GM19468 (cell line): ENCODE measurements around the gene GABPA.

Experiments used
- ATAC-seq: cut with Tn5 transposase; IDR thresholded peaks from one replicate; pipeline ENCODE4 v1.9.1; 2021; ENCODE audit warnings: mild to moderate bottlenecking, moderate library complexity, moderate number of reproducible peaks; ENCODE audit not compliant: unreplicated experiment; ENCODE audit errors: extremely low read depth

The GABPA gene

DNA sequence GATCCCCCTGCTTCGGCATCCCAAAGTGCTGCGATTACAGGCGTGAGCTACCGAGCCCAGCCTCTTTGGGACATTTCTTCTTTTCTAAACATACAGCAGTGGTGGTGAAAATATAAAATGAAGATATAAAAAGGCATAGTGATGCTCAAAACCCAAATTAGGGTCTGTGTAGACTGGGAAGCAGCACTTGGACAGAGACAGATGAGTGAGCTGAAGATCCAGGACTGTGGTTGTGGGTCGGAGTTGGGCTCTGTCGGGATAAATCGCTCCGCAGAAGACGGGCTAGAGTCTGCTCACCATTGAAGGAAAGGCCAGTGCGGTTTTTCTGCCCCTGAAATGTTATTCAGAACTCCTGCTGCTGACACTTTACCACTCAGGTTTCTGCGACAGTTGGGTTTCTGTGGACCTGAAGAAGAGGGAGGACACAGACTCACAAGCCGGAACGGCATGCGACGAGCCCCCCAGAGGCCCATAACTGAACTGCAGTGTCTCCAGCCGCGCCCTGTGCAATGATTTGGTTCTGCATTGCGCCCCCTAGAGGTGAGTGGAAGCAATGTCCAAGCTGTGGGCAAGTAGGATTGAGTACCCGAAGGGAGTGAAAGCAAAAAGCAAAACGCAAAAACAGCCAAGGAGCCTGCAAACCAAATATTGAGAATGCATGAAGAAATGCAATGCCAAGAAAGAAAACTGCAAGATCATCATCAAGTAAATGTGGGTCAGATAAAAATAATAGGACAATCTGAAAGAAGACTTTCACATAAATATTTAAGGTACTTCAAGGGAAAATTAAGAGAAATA lies 66.6 kb downstream of the GABPA start:
- peak; percentile 92 for ATAC-seq

DNA sequence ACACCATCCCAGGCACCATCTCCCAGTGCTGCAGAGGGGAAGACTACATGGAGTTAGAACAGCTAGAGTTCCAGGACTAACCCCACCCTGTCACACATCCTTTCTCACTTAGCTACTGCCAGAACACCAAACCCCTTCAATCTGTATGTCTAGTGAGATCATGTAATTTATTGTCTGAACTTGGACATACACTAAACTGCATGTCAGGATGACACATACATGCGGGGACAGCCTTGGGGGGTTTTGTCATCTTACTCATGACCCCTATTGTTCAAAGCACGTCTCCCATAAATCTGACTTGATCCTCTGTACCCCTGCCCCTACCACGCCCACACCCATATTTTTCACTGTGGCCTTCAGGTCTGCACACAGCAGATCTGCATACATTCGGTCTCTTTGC lies 71.3 kb downstream of the GABPA start:
- no peak for ATAC-seq

DNA sequence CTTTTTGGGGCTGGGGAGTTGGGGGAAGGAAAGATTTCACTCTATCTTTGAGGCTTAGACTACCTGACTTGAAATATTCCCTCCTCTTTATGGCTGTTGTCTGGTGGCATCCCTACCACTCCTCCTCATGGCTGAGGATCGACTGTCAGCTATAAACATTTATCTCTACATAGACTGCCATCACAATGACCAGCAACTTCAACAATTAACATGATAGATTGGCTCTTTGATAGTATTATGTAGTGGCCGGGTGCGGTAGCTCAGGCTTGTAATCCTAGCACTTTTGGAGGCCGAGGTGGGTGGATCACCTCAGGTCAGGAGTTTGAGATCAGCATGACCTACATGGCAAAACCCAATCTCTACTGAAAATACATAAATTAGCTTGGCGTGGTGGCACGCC lies 72.4 kb downstream of the GABPA start:
- no peak for ATAC-seq

DNA sequence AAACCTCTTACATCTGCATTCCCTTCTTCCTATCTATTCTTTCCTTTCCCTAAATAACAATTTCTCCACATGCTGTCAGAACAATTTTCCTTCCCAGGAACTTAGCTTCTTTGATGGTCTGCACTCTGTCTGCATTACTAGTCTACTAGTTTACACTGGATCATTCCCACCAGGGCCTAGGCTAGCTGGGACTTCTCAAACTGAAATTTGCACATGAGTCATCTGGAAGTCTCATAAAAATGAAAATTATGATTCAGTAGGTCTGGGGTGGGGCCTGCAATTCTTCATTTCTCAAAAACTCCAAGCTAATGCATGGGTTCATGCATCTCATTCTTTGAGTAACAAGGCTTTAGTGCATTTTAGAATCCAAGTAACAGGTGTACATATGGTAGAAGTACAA lies 74.2 kb downstream of the GABPA start:
- ATAC-seq, result no peak

DNA sequence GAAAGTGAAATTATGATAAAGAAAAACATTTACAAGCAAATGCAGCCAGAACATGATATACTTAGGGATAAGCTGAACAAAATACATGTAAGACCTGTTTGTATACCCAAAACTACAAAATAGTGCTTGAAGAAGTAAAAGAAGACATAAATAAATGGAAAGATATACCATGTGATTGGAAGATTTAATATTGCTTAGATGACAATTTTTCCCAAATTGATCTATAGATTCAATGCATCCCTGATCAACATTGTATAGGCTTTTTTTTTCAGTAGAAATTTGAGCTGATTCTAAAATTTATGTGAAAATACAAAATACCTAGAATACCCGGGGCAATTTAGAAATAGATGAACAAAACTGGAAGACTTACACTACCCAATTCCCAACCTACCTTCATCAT lies 76.4 kb downstream of the GABPA start:
- no peak for ATAC-seq

DNA sequence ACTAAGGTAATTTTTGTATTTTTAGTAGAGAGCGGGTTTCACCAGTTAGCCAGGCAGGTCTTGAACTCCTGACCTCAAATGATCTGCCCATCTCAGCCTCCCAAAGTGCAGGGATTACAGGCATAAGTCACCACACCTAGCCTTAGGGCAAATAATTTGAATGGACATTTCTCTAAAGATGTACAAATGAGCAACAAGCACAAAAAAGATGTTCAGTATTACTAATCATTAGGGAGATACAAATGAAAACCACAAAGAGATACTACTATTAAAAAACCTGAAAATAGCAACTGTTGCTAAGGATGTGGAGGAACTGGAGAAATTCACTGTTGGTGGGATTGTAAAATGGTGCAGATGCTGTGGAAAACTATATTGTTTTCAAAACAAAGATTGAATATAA lies 79.1 kb downstream of the GABPA start:
- ATAC-seq, result no peak

DNA sequence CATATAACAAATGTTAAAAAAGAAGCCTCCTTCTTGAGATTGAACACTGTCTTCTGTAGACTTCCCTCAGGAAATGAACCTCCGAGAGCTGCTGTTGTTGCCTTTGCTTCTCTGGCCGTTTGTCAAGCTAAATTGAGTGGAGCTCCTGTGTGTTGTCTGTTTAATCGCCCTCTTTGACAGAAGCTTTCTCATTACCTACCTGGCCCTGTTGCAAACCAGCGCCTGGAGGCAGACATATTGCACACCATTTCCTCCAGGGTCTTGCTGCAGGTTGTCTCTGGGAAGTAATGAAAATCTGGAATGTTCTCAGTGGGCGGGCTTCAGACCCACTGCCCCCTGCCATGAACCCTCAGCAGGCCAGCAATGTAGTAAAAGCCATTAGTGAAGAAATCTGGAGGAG lies 83.3 kb downstream of the GABPA start:
- ATAC-seq, result no peak

DNA sequence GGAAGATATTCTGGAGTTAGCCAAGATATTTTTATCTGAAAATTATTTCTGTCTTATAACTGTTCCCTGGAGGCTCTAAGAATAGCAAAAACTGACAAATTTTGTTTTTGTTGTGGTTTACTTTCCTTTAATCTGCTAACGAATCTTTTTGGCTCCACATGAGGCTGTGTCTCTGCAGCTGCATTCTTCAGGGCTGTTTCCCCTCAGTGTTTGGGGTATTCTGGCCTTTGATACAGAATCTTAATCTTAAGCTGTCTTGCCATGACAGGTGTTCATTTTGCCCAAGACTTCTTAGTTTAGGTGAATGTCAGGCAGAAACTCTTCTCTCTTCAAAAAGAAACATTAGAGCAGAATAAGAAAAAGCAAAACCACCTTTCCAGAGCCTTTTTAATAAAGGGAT lies 83.8 kb downstream of the GABPA start:
- no peak for ATAC-seq
